ENCODE results near the gene CA12. TPM values are rescaled to one million over a fixed set of nuclear protein-coding genes. Genes with fewer than 3 reads are reported as not detected.

CA12 gene
- total and polyA plus RNA-seq, 2 of the 8 experiments (the other 6 are each of a cell fraction or from before 2014, with no cell fraction given): 4.7 to 4.9 TPM

- Histone ChIP-seq H3K4ac (replicated peaks; ENCODE audit: insufficient read length, low read depth, low read length) (no peak overlapping the region), H4K91ac (replicated peaks; ENCODE audit: insufficient read length, low read length) (peak overlapping the region; percentile 13), H2BK12ac (ENCODE audit: low read depth, low read length) (no peak overlapping the region), H4K5ac (ENCODE audit: insufficient read length, low read depth, low read length) (no peak overlapping the region), H3K79me2 (ENCODE audit: control insufficient read depth in 1 of 2, insufficient read depth in 2 of 2, low read length in 2 of 2) (no peaks in the 10 kb centered on the region), H3K9me3 (ENCODE audit: insufficient read depth in 2 of 2, low read depth in 1 of 2, low read length in 1 of 2) (no peaks in the 10 kb centered on the region), H2BK120ac (replicated peaks; ENCODE audit: low read depth, low read length) (no peak overlapping the region), H4K20me1 (replicated peaks in 1 of 2; ENCODE audit: control insufficient read depth in 1 of 2, insufficient read depth in 2 of 2, low read length in 2 of 2) (no peaks in the 10 kb centered on the region), H3K79me1 (ENCODE audit: low read depth, low read length) (no peaks in the 10 kb centered on the region), H2BK20ac (ENCODE audit: low read length) (no peak overlapping the region), H3K4me1 (replicated peaks in 1 of 4; ENCODE audit: control insufficient read depth in 3 of 4, insufficient read depth in 4 of 4, low read length in 3 of 4) (peaks cover 0 to 7% (median under 1%) of the 10 kb centered on the region in 4 experiments; a peak in 4 of 7 replicates), H3K27me3 (replicated peaks in 1 of 4; ENCODE audit: control insufficient read depth in 3 of 4, extremely low read depth in 1 of 4, insufficient read depth in 3 of 4, low read length in 3 of 4) (no peaks in the 10 kb centered on the region), H3K9ac (replicated peaks in 1 of 4; ENCODE audit: extremely low read depth in 1 of 4, low read depth in 3 of 4, low read length in 3 of 4) (no peak overlapping the region), H3K27ac (ENCODE audit: low read depth, low read length) (no peak overlapping the region), H4K8ac (ENCODE audit: extremely low read depth, insufficient read depth, low read length) (no peak overlapping the region), H2BK5ac (ENCODE audit: low read depth, low read length) (no peak overlapping the region), H3K56ac (replicated peaks; ENCODE audit: insufficient read length, low read depth, low read length) (no peak overlapping the region), H3K23me2 (ENCODE audit: low read depth, low read length) (no peaks in the 10 kb centered on the region), H3K18ac (ENCODE audit: extremely low read depth, low read length) (no peak overlapping the region; the same call in 1 of the 2 replicates), H3K23ac (ENCODE audit: insufficient read length) (no peak overlapping the region), H2BK15ac (ENCODE audit: low read length) (no peak overlapping the region), H2AK5ac (ENCODE audit: low read depth, low read length) (no peak overlapping the region), H2AFZ (ENCODE audit: low read length) (no peak overlapping the region), H3K36me3 (ENCODE audit: control insufficient read depth in 2 of 4, insufficient read depth in 4 of 4, low read length in 3 of 4) (no peaks in the 10 kb centered on the region), H3K14ac (ENCODE audit: insufficient read length) (no peak overlapping the region), H3K4me3 (ENCODE audit: extremely low read depth in 1 of 4, insufficient read depth in 2 of 4, low read depth in 3 of 4, low read length in 4 of 4) (no peak overlapping the region), H3K4me2 (ENCODE audit: insufficient read depth in 1 of 2, low read depth in 2 of 2, low read length in 2 of 2) (no peak overlapping the region)
- 94% methylated on average over 9 of the region's 9 CpGs; no CpG with 5 or more reads in 1 of the 2 experiments for WGBS, 2 experiments (ENCODE audit: extremely low coverage in 1 of 2, insufficient coverage in 1 of 2, insufficient read length in 1 of 2, insufficient replicate concordance in 2 of 2, low coverage in 1 of 2, low lambda C conversion rate in 2 of 2, missing lambda C conversion rate in 1 of 2)
- ChIA-PET CTCF (ENCODE audit: partially characterized antibody) (interaction anchor here (0.8 to 1.0 kb wide), 2 partner anchors 19 to 78 kb away, joined by 3 to 4 read pairs; no protein-coding TSS in a partner anchor), POLR2A (ENCODE audit: partially characterized antibody) (no interaction called here)
- no peak for FAIRE-seq
- DNase-seq (ENCODE audit: low read depth in 1 of 2, low spot score in 2 of 2): no peak
- no peak for TF ChIP-seq FOSL1 (IDR thresholded peaks at IDR 0.05; ENCODE audit: insufficient read depth, low read depth, low read length)
- no peak for TF ChIP-seq POLR2AphosphoS5 (IDR thresholded peaks at IDR 0.05; ENCODE audit: low read depth, low read length)
- no peak for TF ChIP-seq GTF2F1 (IDR thresholded peaks at IDR 0.05; ENCODE audit: borderline replicate concordance, low read depth, low read length)
- TF ChIP-seq TEAD4 (IDR thresholded peaks at IDR 0.05; ENCODE audit: low read depth, low read length): no peak
- TF ChIP-seq PHF8 (conservative IDR thresholded peaks at IDR 0.05; ENCODE audit: low read depth, low read length): no peak
- TF ChIP-seq TBP (IDR thresholded peaks at IDR 0.05; ENCODE audit: low read depth, low read length): no peak
- TF ChIP-seq HDAC6 (IDR thresholded peaks at IDR 0.05; ENCODE audit: low read depth, low read length): no peak
- TF ChIP-seq NANOG (IDR thresholded peaks at IDR 0.05; ENCODE audit: insufficient read depth, low read depth, low read length, poor library complexity, severe bottlenecking): no peak
- TF ChIP-seq KDM4A (IDR thresholded peaks at IDR 0.05; ENCODE audit: low read depth, low read length, severe bottlenecking): no peak
- TF ChIP-seq TAF7 (optimal IDR thresholded peaks at IDR 0.05; ENCODE audit: borderline replicate concordance, low read depth, low read length): no peak
- TF ChIP-seq NRF1 (IDR thresholded peaks at IDR 0.05; ENCODE audit: low read depth, low read length): no peak
- TF ChIP-seq BCL11A (IDR thresholded peaks at IDR 0.05; ENCODE audit: low read depth in 2 of 2, low read length in 2 of 2): no peak
- TF ChIP-seq CBX5 (IDR thresholded peaks at IDR 0.05; ENCODE audit: low read depth, low read length): no peak
- TF ChIP-seq POLR2A (IDR thresholded peaks at IDR 0.05; ENCODE audit: control extremely low read depth in 1 of 2, low read depth in 2 of 2, low read length in 2 of 2): no peak
Measured at GRCh38 chr15:63323798-63324563, 57.7 kb downstream of the CA12 start.
